GM20431 (cell line): Measurements from ENCODE around the gene PGAP2.

Source experiments
- in situ Hi-C: fragments of 300-500 bp; cut with MseI, MboI; formaldehyde crosslinking; loops from one replicate; pipeline ENCODE4 v1.15.0; 2020; ENCODE audit warnings: low sequenced_read_pairs; ENCODE audit not compliant: unreplicated experiment

PGAP2 gene

GRCh38 chr11:3830088-3830487, 21.7 kb downstream of the PGAP2 start:
- in situ Hi-C loops, result no loop called here

DNA sequence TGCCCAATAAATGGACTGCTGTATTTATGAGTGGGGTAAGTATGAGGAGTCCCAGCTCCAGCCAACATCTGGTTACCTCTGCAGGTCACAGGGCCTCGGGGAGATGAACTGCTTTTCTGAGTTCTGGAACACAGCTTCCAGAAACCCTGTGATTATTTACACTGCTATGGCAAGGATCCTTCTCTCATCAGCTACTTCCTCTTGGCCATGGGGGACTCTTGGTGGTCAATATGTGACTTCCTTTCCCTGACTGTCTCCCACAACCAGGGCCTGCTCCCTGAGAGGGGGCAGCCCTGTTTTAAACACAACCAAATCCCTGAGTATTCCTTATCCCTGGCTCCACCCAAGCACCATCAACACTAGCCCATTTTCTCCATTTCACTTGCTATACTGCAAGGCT, 22.4 kb downstream of the PGAP2 start:
- in situ Hi-C loops, result no loop called here

DNA sequence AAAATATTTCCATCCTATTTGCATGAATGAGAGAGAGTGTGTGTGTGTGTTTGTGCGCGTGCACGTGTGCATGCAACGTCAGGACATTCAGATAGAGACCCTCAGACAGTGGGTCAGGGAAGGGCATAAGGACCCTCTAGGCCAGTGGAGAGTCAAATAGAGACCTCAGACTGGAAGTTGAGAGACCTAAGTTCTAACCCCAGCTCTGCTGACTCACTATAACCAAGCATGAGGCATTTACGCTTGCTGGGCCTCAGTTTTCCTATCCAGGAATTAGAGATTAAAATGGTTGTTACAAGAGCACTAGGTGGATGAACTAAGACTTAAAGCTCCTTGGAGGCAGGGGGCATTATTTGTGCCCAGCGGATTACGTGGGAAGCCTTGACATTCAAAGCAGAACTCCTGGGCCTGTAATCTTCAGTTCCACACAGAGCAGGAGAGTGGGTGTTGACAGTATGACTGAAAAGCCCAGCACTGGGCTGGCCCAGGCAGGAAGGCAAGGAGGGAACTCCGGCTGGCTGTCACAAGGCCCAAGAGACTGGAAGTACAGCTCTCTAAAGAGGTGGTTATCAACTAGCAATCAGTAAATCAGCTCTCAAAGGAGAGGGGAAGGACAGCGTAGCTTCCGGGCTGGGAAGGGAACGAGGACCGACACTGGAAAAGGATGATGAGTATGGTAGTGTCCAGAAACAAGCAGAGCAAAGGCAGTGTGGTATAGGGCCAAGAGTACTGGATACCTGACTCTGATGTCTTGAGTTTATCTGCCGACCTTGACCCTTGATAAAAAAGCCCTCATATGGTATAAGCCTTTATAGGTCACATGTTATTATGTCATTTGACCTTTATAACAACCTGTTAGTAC, 23.2 kb downstream of the PGAP2 start:
- in situ Hi-C loops, result no loop called here

GRCh38 chr11:3832816-3833215, 24.5 kb downstream of the PGAP2 start:
- in situ Hi-C loops, result no loop called here

- in situ Hi-C loops, result no loop called here
Measured at GRCh38 chr11:3833449-3833848, 25.1 kb downstream of the PGAP2 start.

DNA sequence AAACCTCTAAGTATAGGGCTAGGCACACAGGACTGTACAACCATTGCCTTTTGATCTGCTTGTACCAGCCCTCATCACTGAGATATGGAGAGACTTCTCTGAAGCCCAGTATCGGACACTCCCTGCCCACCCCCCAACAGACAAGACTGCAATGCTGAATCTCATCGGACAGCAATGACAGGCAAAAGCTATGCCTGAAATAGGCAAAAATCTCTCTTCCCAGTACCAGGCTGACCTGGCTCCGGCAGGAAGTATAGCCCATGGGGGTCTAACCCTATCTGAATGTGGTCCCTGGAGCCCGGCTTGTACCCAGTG, 25.9 kb downstream of the PGAP2 start:
- in situ Hi-C loops, result no loop called here

DNA sequence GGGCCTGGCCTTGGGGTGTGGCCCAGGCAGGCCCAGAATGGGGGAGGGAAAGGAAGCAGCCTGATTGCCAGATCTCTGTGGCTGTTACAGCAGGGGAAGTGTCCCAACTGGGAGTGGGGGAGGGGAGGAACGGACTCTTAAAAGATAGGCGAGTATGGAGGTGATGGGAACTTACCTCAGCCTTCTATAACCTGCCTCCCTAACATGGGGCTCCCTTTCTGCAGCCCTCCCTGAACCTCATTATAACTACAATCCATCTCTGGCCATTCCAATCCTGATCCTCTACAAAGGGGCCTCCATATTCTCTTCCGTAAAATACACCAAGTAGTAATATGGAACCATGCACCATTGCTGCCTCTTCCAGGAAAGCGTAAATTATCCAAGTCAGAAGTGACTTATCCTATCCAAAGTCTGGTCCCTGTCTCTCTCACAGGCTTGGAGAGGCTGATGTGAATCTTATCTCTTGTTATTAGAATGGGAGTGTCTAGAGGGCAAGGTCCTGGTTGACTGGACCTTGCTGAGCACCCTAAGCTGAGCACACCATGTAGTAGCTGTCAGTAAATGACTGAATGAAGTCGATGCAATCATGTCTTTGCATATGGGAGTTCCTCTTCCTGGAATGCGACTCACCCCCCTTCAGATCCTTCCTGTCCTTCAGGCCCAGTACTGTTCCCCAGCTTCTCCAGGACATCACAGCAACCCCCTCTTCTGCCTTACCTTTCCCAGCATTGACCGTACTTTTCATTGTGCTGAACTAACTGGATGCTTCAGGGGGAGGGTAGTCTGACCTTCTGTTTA, 26.5 kb downstream of the PGAP2 start:
- in situ Hi-C loops, result no loop called here

DNA sequence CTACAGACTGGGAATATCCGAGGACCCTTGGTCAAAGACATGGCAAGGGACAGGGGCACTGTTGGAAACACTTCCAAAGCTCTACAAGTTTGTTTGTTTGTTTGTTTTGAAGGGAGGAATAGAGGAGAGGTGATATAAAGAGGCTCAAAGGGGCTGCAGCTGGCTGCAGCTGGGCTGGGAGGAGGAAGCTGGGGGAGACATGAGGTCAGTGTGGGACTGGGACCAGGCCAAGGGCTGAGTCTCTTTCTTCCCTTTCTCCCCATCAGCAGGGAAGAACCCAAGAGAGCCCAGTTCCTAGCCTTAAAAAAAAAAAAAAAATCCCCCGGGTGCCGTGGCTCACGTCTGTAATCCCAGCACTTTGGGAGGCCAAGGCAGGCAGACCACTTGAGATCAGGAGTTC, 27.4 kb downstream of the PGAP2 start:
- in situ Hi-C loops, result no loop called here

- in situ Hi-C loops, result no loop called here
Measured at GRCh38 chr11:3836903-3837302, 28.5 kb downstream of the PGAP2 start.

GRCh38 chr11:3837793-3838192, 29.4 kb downstream of the PGAP2 start:
- in situ Hi-C loops, result no loop called here

DNA sequence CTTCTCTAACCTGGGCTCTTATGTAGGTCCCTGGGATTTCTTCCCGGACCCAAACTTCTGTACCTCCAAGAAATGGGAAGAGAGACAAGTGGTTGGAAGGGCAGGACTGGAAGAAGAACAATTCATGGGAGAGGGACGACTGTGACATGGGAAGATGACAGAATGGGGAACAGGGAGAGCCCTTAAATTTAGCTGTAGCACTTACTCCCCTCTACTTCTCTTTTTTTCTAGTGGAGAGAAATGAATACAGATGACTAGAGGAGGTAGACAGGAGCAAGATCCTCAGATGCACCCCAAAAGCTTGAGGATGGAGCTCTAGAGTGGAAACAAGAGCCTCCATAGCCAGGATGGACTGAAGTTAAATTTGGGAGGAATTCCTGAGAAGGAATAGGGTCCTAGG, 30.1 kb downstream of the PGAP2 start:
- in situ Hi-C loops, result no loop called here

DNA sequence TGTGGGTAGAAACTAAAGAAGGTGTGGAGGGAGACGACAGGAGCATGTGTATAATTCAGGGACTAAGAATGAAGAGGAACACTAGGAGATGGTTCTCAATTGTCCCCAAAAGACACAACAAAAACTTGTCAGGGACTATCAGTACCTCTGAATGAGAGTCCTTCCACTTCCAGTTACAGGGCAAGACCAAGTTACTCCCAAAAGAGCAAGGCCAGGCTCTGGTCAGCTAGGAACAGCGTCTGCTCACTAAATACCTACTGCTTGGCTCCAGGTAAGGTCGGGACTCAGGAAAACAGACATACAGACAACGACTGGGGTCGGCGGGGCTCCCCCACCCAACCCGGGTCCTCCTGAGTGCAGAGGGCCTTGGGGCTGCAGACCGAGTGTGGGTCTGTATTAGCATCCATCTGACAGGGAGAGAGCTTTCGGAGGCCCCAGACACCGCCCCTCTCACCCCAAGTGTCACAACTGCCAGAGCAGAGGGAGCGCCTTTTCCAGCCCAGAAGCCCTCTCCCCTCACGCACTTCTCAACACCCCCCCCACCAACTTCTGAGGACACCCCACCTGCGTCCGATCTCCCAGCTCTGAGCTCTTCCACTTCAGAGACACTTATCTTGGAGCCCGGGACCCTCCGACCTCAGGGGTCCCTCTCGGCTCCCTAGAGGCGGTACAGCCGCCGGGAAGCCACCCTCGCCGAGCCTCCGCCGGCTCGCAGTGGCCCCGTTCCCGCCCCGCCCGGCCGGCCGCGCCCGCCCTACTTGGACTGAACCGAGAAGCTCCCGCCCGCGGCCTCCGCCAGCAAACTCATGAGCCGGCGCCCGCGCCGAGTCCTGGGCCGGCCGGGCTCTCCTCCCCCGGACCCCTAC, 31.9 kb downstream of the PGAP2 start:
- in situ Hi-C loops, result loop anchor here (10.0 kb wide), 1 partner anchor 245 kb away; no protein-coding TSS in a partner anchor

DNA sequence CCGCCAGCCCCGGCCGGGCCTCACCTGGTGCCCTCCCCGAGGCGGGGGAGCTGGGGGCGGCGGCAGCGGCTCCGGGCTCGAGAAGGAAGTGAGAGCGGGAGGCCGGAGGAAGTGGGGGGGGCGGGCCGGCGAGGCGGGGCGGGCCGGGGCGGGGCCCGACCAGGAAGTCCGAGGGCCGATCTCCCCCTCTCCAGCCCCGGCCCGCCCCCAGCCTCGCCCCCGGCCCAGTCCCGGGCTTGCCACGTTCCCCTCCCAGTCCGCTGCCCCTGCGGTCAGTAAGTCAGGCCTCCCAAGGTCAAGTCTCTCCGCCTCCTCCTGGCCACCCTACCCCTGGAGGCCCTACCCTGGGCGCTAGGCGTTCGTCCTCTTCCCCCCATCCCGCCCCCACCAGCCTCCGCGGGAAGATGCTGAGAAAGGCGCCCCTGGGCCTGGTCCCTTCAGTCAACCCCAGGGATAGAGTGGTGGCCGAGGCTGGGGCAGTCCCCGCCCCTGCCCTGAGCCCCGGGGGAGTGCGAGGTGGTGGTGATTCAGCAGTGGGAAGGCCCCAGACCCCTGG, 32.6 kb downstream of the PGAP2 start, which contains the start of gene RHOG:
Gene RHOG (minus strand): TSS at position 90 of the 556 bp plus-strand sequence. CDS start 12,821 bp downstream, outside the sequence.
- in situ Hi-C loops, result loop anchor here (10.0 kb wide), 1 partner anchor 244 kb away; no protein-coding TSS in a partner anchor

GRCh38 chr11:3841426-3842350, 33.3 kb downstream of the PGAP2 start:
- in situ Hi-C loops, result loop anchor here (10.0 kb wide), 1 partner anchor 243 kb away; no protein-coding TSS in a partner anchor

DNA sequence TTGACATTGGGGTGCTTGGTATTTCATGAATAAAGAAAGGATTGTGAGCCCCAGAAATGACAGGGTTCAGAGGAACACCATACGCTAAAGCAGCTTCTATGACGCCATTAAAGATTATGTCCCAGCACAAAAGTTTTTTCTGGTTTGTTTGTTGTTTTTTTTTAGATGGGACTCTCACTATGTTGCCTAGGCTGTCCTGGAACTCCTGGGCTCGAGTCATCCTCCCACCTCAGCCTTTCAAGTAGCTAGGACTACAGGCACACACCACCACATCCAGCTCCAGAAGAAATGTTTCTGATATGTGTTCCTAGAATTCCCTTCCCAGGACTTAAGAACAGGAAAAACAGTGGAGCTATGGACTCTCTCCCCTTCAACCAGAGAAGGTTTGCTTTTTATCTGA, 35.0 kb downstream of the PGAP2 start:
- in situ Hi-C loops, result loop anchor here (10.0 kb wide), 1 partner anchor 241 kb away; no protein-coding TSS in a partner anchor

DNA sequence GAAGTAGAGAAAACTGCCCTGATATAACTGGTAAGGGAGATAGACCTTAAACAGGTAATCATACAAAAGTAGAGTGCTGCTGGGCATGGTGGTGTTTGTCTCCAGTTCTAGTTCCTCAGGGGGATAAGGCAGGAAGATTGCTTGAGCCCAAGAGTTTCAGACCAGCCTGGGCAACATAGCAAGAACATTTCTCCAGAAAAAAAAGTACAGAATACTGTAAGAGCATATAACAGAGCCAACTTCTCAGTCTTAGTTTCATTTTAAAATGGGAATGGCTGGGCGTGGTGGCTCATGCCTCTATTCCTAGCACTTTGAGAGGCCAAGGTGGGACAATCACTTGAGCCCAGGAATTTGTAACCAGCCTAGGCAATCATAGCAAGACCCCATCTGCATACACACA, 36.9 kb downstream of the PGAP2 start:
- in situ Hi-C loops, result loop anchor here (10.0 kb wide), 1 partner anchor 240 kb away; no protein-coding TSS in a partner anchor

GRCh38 chr11:3845670-3846069, 37.3 kb downstream of the PGAP2 start:
- in situ Hi-C loops, result loop anchor here (10.0 kb wide), 1 partner anchor 239 kb away; no protein-coding TSS in a partner anchor

GRCh38 chr11:3849297-3849874, 41.0 kb downstream of the PGAP2 start:
- in situ Hi-C loops, result loop anchor here (10.0 kb wide), 1 partner anchor 235 kb away; no protein-coding TSS in a partner anchor
